HEK293 (cell line): ENCODE results near the gene STIM1.
A peak's percentile ranks its signal among the peaks of the same experiment; 100 is the strongest.

Experiments
- CTCF ChIA-PET: fragments of 350-600 bp; formaldehyde crosslinking; extraction: SDS; loops from one replicate; lab custom pipeline; 2021; ENCODE audit warnings: antibody characterized with exemption; lab: Yijun Ruan, JAX
- POLR2A ChIA-PET: fragments of 300-600 bp; formaldehyde crosslinking; extraction: SDS; loops from one replicate; lab custom pipeline; 2020; ENCODE audit warnings: antibody characterized with exemption, inconsistent platforms; lab: Yijun Ruan, JAX
- H3K27ac ChIP-seq: fragments of 200-500 bp; sonication (Bioruptor generic); 2 replicates; pipeline ENCODE4 v1.5.1; 2014; ENCODE audit warnings: low read depth, low read length, control low read depth, inconsistent platforms; ENCODE audit errors: extremely low read depth
- H3K36me3 ChIP-seq, 2 experiments: fragments of 200-500 bp in 1 of 2; sonication (Bioruptor generic) in 1 of 2; 1 replicate in 1 of 2; 2 replicates in 1 of 2; pipeline ENCODE4 v1.5.1; 2014 to 2017; ENCODE audit warnings: inconsistent platforms in 2 of 2, low read length in 2 of 2; ENCODE audit not compliant: control insufficient read depth in 2 of 2, insufficient read depth in 1 of 2
- H3K4me1 ChIP-seq: fragments of 200-500 bp; sonication (Bioruptor generic); 2 replicates; pipeline ENCODE4 v1.5.1; 2014; ENCODE audit warnings: mild to moderate bottlenecking, low read length, inconsistent platforms; ENCODE audit not compliant: control insufficient read depth, insufficient read depth
- H3K4me3 ChIP-seq: 2 replicates; pipeline ENCODE4 v1.5.1; 2011; ENCODE audit warnings: low read depth, mild to moderate bottlenecking, control low read depth, low read length, moderate library complexity
- H3K9me3 ChIP-seq: fragments of 200-500 bp; sonication (Bioruptor generic); 2 replicates; pipeline ENCODE4 v1.5.1; 2014; ENCODE audit warnings: low read depth, low read length, inconsistent platforms; ENCODE audit not compliant: control insufficient read depth, insufficient read depth
- EGR2 ChIP-seq: fragments of 450-650 bp; formaldehyde crosslinking; IDR thresholded peaks from 2 replicates; pipeline ENCODE4 v1.5.1; 2016; ENCODE audit warnings: low read depth, missing biosample characterization, missing genetic modification characterization
- HOXA7 ChIP-seq: sonication (generic); formaldehyde crosslinking; IDR thresholded peaks from 2 replicates; pipeline ENCODE4 v1.8.1; 2022; ENCODE audit warnings: missing genetic modification reagents, borderline replicate concordance
- KLF1 ChIP-seq: fragments of 450-650 bp; formaldehyde crosslinking; IDR thresholded peaks from 2 replicates; pipeline ENCODE4 v1.5.1; 2016; ENCODE audit warnings: missing biosample characterization, missing genetic modification characterization
- SP2 ChIP-seq: fragments of 450-650 bp; formaldehyde crosslinking; IDR thresholded peaks from 2 replicates; pipeline ENCODE4 v1.5.1; 2016; ENCODE audit warnings: missing biosample characterization, missing genetic modification characterization
- ZBTB20 ChIP-seq: fragments of 450-650 bp; formaldehyde crosslinking; IDR thresholded peaks from 2 replicates; pipeline ENCODE4 v1.5.1; 2016; ENCODE audit warnings: missing biosample characterization, missing genetic modification characterization
- ZBTB21 ChIP-seq: fragments of 450-650 bp; formaldehyde crosslinking; IDR thresholded peaks from 2 replicates; pipeline ENCODE4 v1.5.1; 2017; ENCODE audit warnings: missing biosample characterization, missing genetic modification characterization
- ZBTB48 ChIP-seq: fragments of 450-650 bp; formaldehyde crosslinking; IDR thresholded peaks from 2 replicates; pipeline ENCODE4 v1.5.1; 2016; ENCODE audit warnings: missing biosample characterization, missing genetic modification characterization
- ZNF169 ChIP-seq: fragments of 450-650 bp; formaldehyde crosslinking; IDR thresholded peaks from 2 replicates; pipeline ENCODE4 v1.5.1; 2016; ENCODE audit warnings: missing biosample characterization, missing genetic modification characterization
- ZNF184 ChIP-seq: fragments of 450-650 bp; IDR thresholded peaks from 2 replicates; pipeline ENCODE4 v1.5.1; 2018; ENCODE audit warnings: missing biosample characterization, mild to moderate bottlenecking, missing genetic modification characterization
- ZNF239 ChIP-seq: fragments of 450-650 bp; formaldehyde crosslinking; IDR thresholded peaks from 2 replicates; pipeline ENCODE4 v1.5.1; 2016; ENCODE audit warnings: missing biosample characterization, missing genetic modification characterization
- ZNF266 ChIP-seq: fragments of 450-650 bp; formaldehyde crosslinking; IDR thresholded peaks from 2 replicates; pipeline ENCODE4 v1.5.1; 2016; ENCODE audit warnings: missing biosample characterization, missing genetic modification characterization, low read depth
- ZNF366 ChIP-seq: fragments of 450-650 bp; formaldehyde crosslinking; conservative IDR thresholded peaks from 2 replicates; pipeline ENCODE4 v1.5.1; 2016; ENCODE audit warnings: missing biosample characterization, missing genetic modification characterization
- ZNF423 ChIP-seq: fragments of 450-650 bp; formaldehyde crosslinking; IDR thresholded peaks from 2 replicates; pipeline ENCODE4 v1.5.1; 2016; ENCODE audit warnings: missing biosample characterization, missing genetic modification characterization
- ZNF677 ChIP-seq: fragments of 450-650 bp; IDR thresholded peaks from 2 replicates; pipeline ENCODE4 v1.5.0; 2018; ENCODE audit warnings: missing biosample characterization, mild to moderate bottlenecking, missing genetic modification characterization, moderate library complexity
- ZSCAN16 ChIP-seq: fragments of 450-650 bp; formaldehyde crosslinking; IDR thresholded peaks from 2 replicates; pipeline ENCODE4 v1.5.1; 2016; ENCODE audit warnings: missing biosample characterization, missing genetic modification characterization
- ZXDB ChIP-seq: fragments of 450-650 bp; formaldehyde crosslinking; IDR thresholded peaks from 2 replicates; pipeline ENCODE4 v1.5.1; 2016; ENCODE audit warnings: missing biosample characterization, missing genetic modification characterization
- TF ChIP-seq, protein P1 (sequence below): fragments of 450-650 bp; formaldehyde crosslinking; IDR thresholded peaks from 2 replicates; pipeline ENCODE4 v1.5.1; 2016; ENCODE audit warnings: missing biosample characterization, missing genetic modification characterization
- TF ChIP-seq, protein P2 (sequence below): fragments of 450-650 bp; formaldehyde crosslinking; IDR thresholded peaks from 2 replicates; pipeline ENCODE4 v1.5.1; 2017; ENCODE audit warnings: missing biosample characterization, missing genetic modification characterization

Gene STIM1

DNA sequence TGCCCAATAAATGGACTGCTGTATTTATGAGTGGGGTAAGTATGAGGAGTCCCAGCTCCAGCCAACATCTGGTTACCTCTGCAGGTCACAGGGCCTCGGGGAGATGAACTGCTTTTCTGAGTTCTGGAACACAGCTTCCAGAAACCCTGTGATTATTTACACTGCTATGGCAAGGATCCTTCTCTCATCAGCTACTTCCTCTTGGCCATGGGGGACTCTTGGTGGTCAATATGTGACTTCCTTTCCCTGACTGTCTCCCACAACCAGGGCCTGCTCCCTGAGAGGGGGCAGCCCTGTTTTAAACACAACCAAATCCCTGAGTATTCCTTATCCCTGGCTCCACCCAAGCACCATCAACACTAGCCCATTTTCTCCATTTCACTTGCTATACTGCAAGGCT is 24.7 kb upstream of the STIM1 start:
- TF ChIP-seq ZBTB20 (tag by site-specific recombination) (peak; percentile 29; the same call in 1 of the 2 replicates), ZBTB21 (tag by site-specific recombination) (no peak), EGR2 (tag by site-specific recombination) (no peak)
- TF ChIP-seq, all 188 proteins: peak for 1
- Histone ChIP-seq H3K9me3 (no peaks in the 10 kb centered on the region), H3K36me3 (peaks cover 0 to 77% of the 10 kb centered on the region in 2 experiments; a peak in 2 of 3 replicates), H3K4me1 (no peaks in the 10 kb centered on the region), H3K27ac (no peak overlapping the region), H3K4me3 (no peak overlapping the region)
- CTCF ChIA-PET: interaction anchor here (1.1 to 2.2 kb wide), 2 partner anchors 18 to 24 kb away, joined by 6 read pairs; no protein-coding TSS in a partner anchor
- POLR2A ChIA-PET: interaction anchor here (0.6 kb wide), 1 partner anchor 43 kb away, joined by 3 read pairs; no protein-coding TSS in a partner anchor

DNA sequence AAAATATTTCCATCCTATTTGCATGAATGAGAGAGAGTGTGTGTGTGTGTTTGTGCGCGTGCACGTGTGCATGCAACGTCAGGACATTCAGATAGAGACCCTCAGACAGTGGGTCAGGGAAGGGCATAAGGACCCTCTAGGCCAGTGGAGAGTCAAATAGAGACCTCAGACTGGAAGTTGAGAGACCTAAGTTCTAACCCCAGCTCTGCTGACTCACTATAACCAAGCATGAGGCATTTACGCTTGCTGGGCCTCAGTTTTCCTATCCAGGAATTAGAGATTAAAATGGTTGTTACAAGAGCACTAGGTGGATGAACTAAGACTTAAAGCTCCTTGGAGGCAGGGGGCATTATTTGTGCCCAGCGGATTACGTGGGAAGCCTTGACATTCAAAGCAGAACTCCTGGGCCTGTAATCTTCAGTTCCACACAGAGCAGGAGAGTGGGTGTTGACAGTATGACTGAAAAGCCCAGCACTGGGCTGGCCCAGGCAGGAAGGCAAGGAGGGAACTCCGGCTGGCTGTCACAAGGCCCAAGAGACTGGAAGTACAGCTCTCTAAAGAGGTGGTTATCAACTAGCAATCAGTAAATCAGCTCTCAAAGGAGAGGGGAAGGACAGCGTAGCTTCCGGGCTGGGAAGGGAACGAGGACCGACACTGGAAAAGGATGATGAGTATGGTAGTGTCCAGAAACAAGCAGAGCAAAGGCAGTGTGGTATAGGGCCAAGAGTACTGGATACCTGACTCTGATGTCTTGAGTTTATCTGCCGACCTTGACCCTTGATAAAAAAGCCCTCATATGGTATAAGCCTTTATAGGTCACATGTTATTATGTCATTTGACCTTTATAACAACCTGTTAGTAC is 23.9 kb upstream of the STIM1 start:
- Histone ChIP-seq H3K9me3 (no peaks in the 10 kb centered on the region), H3K4me1 (no peaks in the 10 kb centered on the region), H3K27ac (no peak overlapping the region), H3K36me3 (peaks cover 0 to 68% of the 10 kb centered on the region in 2 experiments; a peak in 2 of 3 replicates), H3K4me3 (no peak overlapping the region)
- TF ChIP-seq ZSCAN16 (tag by site-specific recombination): no peak
- no peak for TF ChIP-seq ZNF677 (tag by site-specific recombination)
- no peak for TF ChIP-seq HOXA7 (CRISPR knock-in tag)
- no peak for TF ChIP-seq SP2 (tag by site-specific recombination)
- TF ChIP-seq KLF1 (tag by site-specific recombination): no peak
- TF ChIP-seq ZBTB48: no peak
- no peak for TF ChIP-seq ZNF239 (tag by site-specific recombination)
- TF ChIP-seq ZNF423 (tag by site-specific recombination): no peak
- no peak for TF ChIP-seq ZBTB20 (tag by site-specific recombination)
- TF ChIP-seq ZNF169 (tag by site-specific recombination): no peak
- no peak for TF ChIP-seq ZNF266 (tag by site-specific recombination)
- TF ChIP-seq ZNF366 (tag by site-specific recombination): no peak
- POLR2A ChIA-PET: interaction anchor here (0.8 kb wide), 1 partner anchor 12 kb away, joined by 3 read pairs; no protein-coding TSS in a partner anchor
- CTCF ChIA-PET: interaction anchor here (0.6 to 2.2 kb wide), 7 partner anchors 9 to 241 kb away, joined by 3 to 6 read pairs (median 3); partner anchors contain the start of genes PGAP2 and RHOG

DNA sequence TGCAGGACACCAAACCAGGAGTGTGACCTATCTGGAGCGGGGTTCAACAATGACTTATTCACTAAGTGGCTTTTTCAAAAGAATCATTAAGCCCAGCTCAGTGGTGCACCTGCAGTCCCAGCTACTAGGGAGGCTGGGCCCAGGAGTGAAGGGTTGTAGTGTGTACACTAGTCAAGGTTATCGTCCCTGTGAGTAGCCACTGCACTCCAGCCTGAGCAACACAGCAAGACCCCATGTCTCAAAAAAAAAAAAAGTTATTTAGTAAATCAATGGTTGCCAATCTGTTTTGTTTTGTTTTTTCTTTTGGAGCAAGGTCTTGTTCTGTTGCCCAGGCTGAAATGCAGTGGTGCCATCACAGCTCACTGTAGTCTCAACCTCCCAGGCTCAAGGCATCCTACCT is 22.6 kb upstream of the STIM1 start:
- no peak overlapping the region for H3K4me3 ChIP-seq
- CTCF ChIA-PET: interaction anchor here (0.6 to 2.2 kb wide), 9 partner anchors 8 to 240 kb away, joined by 3 to 8 read pairs (median 5); partner anchors contain the start of genes PGAP2, RHOG and STIM1
- H3K4me1 ChIP-seq: no peaks in the 10 kb centered on the region
- POLR2A ChIA-PET: interaction anchor here (0.6 kb wide), 1 partner anchor 22 kb away, joined by 3 read pairs; the partner anchor contains the start of gene STIM1
- TF ChIP-seq, protein P1, sequence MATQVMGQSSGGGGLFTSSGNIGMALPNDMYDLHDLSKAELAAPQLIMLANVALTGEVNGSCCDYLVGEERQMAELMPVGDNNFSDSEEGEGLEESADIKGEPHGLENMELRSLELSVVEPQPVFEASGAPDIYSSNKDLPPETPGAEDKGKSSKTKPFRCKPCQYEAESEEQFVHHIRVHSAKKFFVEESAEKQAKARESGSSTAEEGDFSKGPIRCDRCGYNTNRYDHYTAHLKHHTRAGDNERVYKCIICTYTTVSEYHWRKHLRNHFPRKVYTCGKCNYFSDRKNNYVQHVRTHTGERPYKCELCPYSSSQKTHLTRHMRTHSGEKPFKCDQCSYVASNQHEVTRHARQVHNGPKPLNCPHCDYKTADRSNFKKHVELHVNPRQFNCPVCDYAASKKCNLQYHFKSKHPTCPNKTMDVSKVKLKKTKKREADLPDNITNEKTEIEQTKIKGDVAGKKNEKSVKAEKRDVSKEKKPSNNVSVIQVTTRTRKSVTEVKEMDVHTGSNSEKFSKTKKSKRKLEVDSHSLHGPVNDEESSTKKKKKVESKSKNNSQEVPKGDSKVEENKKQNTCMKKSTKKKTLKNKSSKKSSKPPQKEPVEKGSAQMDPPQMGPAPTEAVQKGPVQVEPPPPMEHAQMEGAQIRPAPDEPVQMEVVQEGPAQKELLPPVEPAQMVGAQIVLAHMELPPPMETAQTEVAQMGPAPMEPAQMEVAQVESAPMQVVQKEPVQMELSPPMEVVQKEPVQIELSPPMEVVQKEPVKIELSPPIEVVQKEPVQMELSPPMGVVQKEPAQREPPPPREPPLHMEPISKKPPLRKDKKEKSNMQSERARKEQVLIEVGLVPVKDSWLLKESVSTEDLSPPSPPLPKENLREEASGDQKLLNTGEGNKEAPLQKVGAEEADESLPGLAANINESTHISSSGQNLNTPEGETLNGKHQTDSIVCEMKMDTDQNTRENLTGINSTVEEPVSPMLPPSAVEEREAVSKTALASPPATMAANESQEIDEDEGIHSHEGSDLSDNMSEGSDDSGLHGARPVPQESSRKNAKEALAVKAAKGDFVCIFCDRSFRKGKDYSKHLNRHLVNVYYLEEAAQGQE: no peak
- TF ChIP-seq, protein P2, sequence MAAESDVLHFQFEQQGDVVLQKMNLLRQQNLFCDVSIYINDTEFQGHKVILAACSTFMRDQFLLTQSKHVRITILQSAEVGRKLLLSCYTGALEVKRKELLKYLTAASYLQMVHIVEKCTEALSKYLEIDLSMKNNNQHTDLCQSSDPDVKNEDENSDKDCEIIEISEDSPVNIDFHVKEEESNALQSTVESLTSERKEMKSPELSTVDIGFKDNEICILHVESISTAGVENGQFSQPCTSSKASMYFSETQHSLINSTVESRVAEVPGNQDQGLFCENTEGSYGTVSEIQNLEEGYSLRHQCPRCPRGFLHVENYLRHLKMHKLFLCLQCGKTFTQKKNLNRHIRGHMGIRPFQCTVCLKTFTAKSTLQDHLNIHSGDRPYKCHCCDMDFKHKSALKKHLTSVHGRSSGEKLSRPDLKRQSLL (tag by site-specific recombination): no peak
- no peak for TF ChIP-seq ZNF184 (tag by site-specific recombination)
- no peak for TF ChIP-seq ZNF677 (tag by site-specific recombination)
- no peak for TF ChIP-seq ZXDB (tag by site-specific recombination)
- TF ChIP-seq, all 188 proteins: peak for 0
- no peaks in the 10 kb centered on the region for H3K9me3 ChIP-seq
- peaks cover 0 to 62% of the 10 kb centered on the region in 2 experiments; a peak in 2 of 3 replicates for H3K36me3 ChIP-seq
- H3K27ac ChIP-seq: no peak overlapping the region
